Measurements from ENCODE around the gene SDHAF1. TPM values are rescaled to one million over a fixed set of nuclear protein-coding genes. Genes with fewer than 3 reads are reported as not detected.
A peak's percentile ranks its signal among the peaks of the same experiment; 100 is the strongest.

The SDHAF1 gene
- total RNA-seq, 1 experiment from 2014 or later, result 16.0 TPM

GRCh38 chr19:35977446-35978222, 17.4 kb upstream of the SDHAF1 start:
- Histone ChIP-seq H2BK15ac (ENCODE audit: low read depth, low read length) (no peak overlapping the region), H4K91ac (ENCODE audit: insufficient read length, low read depth, low read length) (no peak overlapping the region), H2BK12ac (ENCODE audit: insufficient read length, low read depth, low read length) (no peak overlapping the region), H3K23me2 (ENCODE audit: insufficient read length, low read depth, low read length, poor library complexity, severe bottlenecking) (no peaks in the 10 kb centered on the region), H3K23ac (ENCODE audit: insufficient read length, low read depth, low read length) (no peak overlapping the region), H3K56ac (ENCODE audit: insufficient read length, low read depth, low read length) (no peak overlapping the region), H3K27ac (ENCODE audit: insufficient read length, low read depth, low read length) (no peak overlapping the region), H3K9me3 (ENCODE audit: control insufficient read depth, low read depth, low read length) (no peaks in the 10 kb centered on the region), H3K9ac (ENCODE audit: extremely low read depth, insufficient read length, low read length) (no peak overlapping the region), H4K20me1 (ENCODE audit: control insufficient read depth, insufficient read depth, insufficient read length) (no peaks in the 10 kb centered on the region), H3T11ph (ENCODE audit: low read length) (no peak overlapping the region), H3K4ac (ENCODE audit: low read depth, low read length) (no peak overlapping the region), H3K27me3 (ENCODE audit: insufficient read depth, low read length) (no peaks in the 10 kb centered on the region), H3K79me1 (ENCODE audit: insufficient read depth, low read depth, low read length, poor library complexity, severe bottlenecking) (no peaks in the 10 kb centered on the region), H4K8ac (replicated peaks; ENCODE audit: insufficient read length, low read depth, low read length) (no peak overlapping the region), H2BK5ac (ENCODE audit: insufficient read length, low read length) (no peak overlapping the region), H3K18ac (ENCODE audit: insufficient read length, low read depth, low read length) (no peak overlapping the region), H2BK120ac (ENCODE audit: low read depth, low read length, poor library complexity, severe bottlenecking) (no peak overlapping the region), H3K14ac (ENCODE audit: insufficient read depth, low read length) (no peak overlapping the region), H2AFZ (ENCODE audit: low read length) (no peak overlapping the region), H3K4me2 (ENCODE audit: insufficient read depth, insufficient read length, low read length) (no peak overlapping the region), H4K5ac (ENCODE audit: insufficient read length, low read depth, low read length) (no peak overlapping the region), H3K79me2 (ENCODE audit: insufficient read depth, low read length) (no peaks in the 10 kb centered on the region), H3K4me1 (ENCODE audit: insufficient read depth, low read length) (no peaks in the 10 kb centered on the region), H2BK20ac (ENCODE audit: low read depth, low read length, poor library complexity, severe bottlenecking) (no peak overlapping the region), H2AK5ac (ENCODE audit: insufficient read length, low read length) (no peak overlapping the region)
- 100% methylated on average over 1 of the region's 14 CpGs for WGBS (ENCODE audit: extremely low coverage, insufficient read length, low lambda C conversion rate)
- Mint-ChIP-seq H3K4me1 (peaks cover 15 to 19% of the 10 kb centered on the region in 2 experiments), H3K27ac (no peak overlapping the region), H3K36me3 (ENCODE audit: insufficient read depth in 1 of 3, low read depth in 3 of 3) (no peaks in the 10 kb centered on the region), H3K27me3 (ENCODE audit: low read depth) (peaks cover 45% of the 10 kb centered on the region), H3K9me3 (no peaks in the 10 kb centered on the region; a peak in 2 of 5 replicates), H3K4me3 (peak overlapping the region in 1 of 2 experiments; percentile 35; a peak in 1 of 5 replicates)
- TF ChIP-seq, protein P1, sequence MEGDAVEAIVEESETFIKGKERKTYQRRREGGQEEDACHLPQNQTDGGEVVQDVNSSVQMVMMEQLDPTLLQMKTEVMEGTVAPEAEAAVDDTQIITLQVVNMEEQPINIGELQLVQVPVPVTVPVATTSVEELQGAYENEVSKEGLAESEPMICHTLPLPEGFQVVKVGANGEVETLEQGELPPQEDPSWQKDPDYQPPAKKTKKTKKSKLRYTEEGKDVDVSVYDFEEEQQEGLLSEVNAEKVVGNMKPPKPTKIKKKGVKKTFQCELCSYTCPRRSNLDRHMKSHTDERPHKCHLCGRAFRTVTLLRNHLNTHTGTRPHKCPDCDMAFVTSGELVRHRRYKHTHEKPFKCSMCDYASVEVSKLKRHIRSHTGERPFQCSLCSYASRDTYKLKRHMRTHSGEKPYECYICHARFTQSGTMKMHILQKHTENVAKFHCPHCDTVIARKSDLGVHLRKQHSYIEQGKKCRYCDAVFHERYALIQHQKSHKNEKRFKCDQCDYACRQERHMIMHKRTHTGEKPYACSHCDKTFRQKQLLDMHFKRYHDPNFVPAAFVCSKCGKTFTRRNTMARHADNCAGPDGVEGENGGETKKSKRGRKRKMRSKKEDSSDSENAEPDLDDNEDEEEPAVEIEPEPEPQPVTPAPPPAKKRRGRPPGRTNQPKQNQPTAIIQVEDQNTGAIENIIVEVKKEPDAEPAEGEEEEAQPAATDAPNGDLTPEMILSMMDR (conservative IDR thresholded peaks at IDR 0.05), result peak; percentile 85
- DNase-seq, result peak; percentile 90

Data from H9 (cell line).